ENCODE data around the gene BDH1.

The BDH1 gene

DNA sequence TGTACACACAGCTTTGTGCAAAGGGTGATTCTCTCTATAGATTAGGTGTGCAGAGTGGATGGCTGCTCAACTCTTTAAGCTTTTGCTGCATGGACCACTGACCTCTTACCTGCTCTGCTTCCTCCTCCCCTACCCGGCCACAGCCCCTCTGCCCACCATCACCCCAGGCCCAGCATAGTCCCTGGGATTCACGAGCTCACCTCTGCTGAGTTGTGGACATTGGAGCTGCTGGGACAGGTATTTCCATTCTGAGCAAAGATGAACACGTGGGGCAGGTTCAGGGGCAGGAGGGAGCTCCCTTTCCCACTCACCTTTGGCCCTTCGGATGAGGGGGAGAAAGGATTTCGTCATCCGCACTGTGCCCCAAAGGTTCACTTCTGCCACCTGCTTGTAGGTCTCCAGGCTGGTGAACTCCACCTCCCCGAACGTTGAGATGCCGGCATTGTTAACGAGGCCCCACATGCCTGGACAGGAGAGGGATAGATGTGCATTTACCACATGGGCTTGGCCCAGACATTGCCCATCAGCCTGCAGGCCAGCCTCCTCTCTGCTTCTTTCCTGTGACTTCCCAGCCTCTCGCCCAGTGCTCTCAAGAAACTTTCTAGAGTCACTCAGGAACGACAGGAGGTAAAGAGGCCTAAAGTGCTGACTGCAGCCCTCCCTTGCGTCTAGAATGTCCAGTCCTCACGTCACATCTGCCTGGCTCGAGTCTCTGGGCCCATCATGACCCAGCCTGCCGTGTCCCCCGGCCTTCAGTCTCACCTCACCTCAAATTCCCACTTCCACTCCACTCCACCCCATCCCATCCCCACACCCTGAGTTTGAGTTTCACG, 41.6 kb downstream of the BDH1 start:
- no peak for DNase-seq (ENCODE audit: extremely low spot score)
- ChIA-PET CTCF (interaction anchor here (1.4 to 5.1 kb wide), 4 partner anchors 10 to 257 kb away, joined by 3 to 42 read pairs (median 12); no protein-coding TSS in a partner anchor), POLR2A (no interaction called here)
- TF ChIP-seq, protein P1, sequence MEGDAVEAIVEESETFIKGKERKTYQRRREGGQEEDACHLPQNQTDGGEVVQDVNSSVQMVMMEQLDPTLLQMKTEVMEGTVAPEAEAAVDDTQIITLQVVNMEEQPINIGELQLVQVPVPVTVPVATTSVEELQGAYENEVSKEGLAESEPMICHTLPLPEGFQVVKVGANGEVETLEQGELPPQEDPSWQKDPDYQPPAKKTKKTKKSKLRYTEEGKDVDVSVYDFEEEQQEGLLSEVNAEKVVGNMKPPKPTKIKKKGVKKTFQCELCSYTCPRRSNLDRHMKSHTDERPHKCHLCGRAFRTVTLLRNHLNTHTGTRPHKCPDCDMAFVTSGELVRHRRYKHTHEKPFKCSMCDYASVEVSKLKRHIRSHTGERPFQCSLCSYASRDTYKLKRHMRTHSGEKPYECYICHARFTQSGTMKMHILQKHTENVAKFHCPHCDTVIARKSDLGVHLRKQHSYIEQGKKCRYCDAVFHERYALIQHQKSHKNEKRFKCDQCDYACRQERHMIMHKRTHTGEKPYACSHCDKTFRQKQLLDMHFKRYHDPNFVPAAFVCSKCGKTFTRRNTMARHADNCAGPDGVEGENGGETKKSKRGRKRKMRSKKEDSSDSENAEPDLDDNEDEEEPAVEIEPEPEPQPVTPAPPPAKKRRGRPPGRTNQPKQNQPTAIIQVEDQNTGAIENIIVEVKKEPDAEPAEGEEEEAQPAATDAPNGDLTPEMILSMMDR (IDR thresholded peaks at IDR 0.05; ENCODE audit: control extremely low read depth, extremely low read depth, low read depth, missing control alignments), result no peak

DNA sequence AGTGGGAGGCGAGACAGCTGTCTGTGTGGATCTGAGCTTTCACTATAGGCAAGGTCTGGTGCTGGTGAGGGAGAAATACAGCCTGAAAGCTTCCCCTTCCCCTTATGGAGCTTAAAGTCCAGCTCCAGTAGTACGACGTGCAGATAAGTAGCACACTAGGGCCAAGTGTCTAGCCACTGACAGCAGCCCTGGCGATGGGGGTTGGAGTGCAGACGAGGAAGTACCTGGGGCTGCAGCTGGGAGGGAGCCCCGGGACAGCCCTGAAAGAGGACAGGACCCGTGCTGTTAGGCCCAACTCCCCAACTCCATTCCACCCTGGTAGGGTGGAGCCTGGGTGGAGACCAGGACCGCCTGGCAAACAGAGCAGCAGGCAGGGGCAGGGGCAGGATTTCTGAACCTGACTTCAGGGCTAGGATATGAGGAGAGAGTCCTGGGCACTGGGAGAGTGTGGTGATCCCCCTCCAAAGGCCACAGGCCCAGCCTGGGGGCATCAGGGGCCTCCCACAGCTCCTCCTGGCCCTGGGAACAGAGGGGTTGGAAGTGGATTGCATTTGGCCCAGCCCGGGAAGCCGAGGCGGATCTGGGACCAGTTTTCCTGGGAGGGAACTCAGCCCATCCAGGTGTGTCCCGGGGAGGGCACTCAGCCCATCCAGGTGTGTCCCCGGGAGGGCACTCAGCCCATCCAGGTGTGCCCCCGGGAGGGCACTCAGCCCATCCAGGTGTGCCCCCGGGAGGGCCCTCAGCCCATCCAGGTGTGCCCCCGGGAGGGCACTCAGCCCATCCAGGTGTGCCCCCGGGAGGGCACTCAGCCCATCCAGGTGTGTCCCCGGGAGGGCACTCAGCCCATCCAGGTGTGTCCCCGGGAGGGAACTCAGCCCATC, 42.8 kb downstream of the BDH1 start:
- ChIA-PET POLR2A (no interaction called here), CTCF (interaction anchor here (1.0 to 5.1 kb wide), 3 partner anchors 9 to 288 kb away, joined by 3 to 42 read pairs (median 4); no protein-coding TSS in a partner anchor)
- TF ChIP-seq, protein P1 (IDR thresholded peaks at IDR 0.05; ENCODE audit: control extremely low read depth, extremely low read depth, low read depth, missing control alignments), result no peak
- DNase-seq (ENCODE audit: extremely low spot score), result no peak

DNA sequence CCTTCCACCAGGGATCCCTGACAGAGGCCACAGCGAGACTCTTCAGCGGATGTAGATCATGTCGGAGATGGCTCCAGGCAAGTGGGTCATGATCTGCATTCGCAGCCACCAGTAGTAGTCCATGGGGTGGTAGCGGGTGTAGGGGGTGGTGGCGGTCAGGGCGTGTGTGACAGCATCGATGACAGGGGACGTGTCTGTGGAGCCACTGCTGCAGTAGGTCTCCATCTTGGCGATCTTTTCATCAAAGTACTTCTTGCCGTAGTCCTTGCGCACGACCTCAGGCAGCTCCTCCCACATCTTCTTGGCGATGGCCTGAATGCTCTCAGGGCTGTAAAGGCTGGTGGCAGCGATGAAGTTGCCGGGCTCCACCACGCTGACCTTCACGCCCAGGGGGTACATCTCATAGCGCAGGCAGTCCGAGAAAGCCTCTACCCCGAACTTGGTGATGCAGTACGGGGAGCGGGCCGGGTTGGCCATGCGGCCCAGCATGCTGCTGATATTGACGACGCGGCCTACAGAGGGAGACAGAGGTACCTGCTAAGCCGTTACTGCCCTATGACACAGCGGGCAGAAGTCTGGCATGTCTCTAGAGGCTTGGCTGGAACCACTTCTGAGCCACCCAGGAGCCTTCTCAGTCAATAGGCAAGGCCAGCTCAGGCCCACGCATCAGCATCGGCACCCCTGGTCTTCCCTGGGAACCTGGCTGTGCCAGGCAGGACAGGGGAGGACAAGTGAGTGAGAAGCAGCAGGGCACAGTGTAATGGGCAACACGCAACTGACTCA, 43.7 kb downstream of the BDH1 start:
- no peak for DNase-seq (ENCODE audit: extremely low spot score)
- ChIA-PET CTCF (interaction anchor here (1.0 to 5.1 kb wide), 5 partner anchors 8 to 288 kb away, joined by 3 to 42 read pairs (median 4); no protein-coding TSS in a partner anchor), POLR2A (no interaction called here)
- TF ChIP-seq, protein P1 (IDR thresholded peaks at IDR 0.05; ENCODE audit: control extremely low read depth, extremely low read depth, low read depth, missing control alignments), result no peak

DNA sequence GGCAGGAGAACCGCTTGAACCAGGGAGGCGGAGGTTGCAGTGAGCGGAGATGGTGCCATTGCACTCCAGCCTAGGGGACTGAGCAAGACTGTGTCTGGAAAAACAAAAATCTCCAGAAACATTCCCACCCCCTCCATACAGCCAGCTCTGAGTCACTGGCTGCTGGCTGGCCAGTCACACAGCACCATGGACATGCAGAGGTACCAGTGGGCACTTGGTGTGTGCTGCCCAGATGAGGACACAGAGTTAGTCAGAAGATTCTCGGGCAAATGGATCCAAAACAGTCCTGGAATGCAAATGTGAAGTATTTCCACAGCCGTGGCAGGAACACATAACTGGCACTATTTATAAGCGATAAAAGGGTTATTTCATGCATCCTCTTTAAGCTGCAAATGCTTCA, 44.6 kb downstream of the BDH1 start:
- POLR2A ChIA-PET, result no interaction called here
- no peak for DNase-seq (ENCODE audit: extremely low spot score)
- TF ChIP-seq, protein P1 (IDR thresholded peaks at IDR 0.05; ENCODE audit: control extremely low read depth, extremely low read depth, low read depth, missing control alignments), result no peak
- CTCF ChIA-PET, result interaction anchor here (1.1 to 5.1 kb wide), 5 partner anchors 11 to 302 kb away, joined by 3 to 42 read pairs (median 4); no protein-coding TSS in a partner anchor

DNA sequence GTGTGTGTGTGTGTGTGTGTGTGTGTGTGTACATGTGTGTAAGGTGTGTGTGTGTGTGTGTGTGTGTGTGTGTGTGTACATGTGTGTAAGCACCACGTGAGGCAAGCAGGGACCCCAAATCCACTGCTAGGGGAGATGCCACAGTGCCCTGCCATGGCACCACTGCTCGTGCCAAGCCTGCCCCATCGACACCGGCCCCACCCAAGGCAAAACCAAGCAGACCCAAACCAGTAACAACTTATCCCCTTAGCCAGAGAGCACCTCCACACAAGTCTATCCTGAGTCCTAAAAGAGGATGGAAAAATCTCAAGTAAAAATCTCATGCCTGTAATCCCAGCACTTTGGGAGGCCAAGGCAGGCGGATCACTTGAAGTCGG, 45.1 kb downstream of the BDH1 start:
- CTCF ChIA-PET, result interaction anchor here (1.2 to 5.1 kb wide), 8 partner anchors 10 to 302 kb away, joined by 3 to 42 read pairs (median 4); no protein-coding TSS in a partner anchor
- POLR2A ChIA-PET, result no interaction called here
- TF ChIP-seq, protein P1 (IDR thresholded peaks at IDR 0.05; ENCODE audit: control extremely low read depth, extremely low read depth, low read depth, missing control alignments), result no peak
- no peak for DNase-seq (ENCODE audit: extremely low spot score)

All from GM10248 (cell line).